HL-60 (cell line): Measurements from ENCODE around the gene ST6GALNAC3.
A peak's percentile ranks its signal among the peaks of the same experiment; 100 is the strongest.

Experiments used
- DNase-seq, 2 experiments: peaks; one replicate each; pipeline ENCODE4 v3.0.0-alpha.2; 2010 to 2020; ENCODE audit warnings: low read depth in 1 of 2, low spot score in 1 of 2
- H3K27ac ChIP-seq: fragments of 250-450 bp; sonication (Bioruptor Pico); replicated peaks from 2 replicates; pipeline ENCODE4 v1.5.1; 2020; ENCODE audit warnings: mild to moderate bottlenecking, moderate library complexity
- H3K27me3 ChIP-seq: fragments of 250-450 bp; sonication (Bioruptor Pico); 2 replicates; pipeline ENCODE4 v1.5.1; 2021; ENCODE audit warnings: mild to moderate bottlenecking, moderate library complexity; ENCODE audit not compliant: insufficient read depth, poor library complexity, severe bottlenecking
- H3K4me3 ChIP-seq: replicated peaks from 2 replicates; pipeline ENCODE4 v1.5.1; 2011; ENCODE audit warnings: mild to moderate bottlenecking, control low read depth, low read length; ENCODE audit not compliant: insufficient read depth
- CTCF ChIP-seq: IDR thresholded peaks from one replicate; pipeline ENCODE4 v1.5.1; 2011; ENCODE audit warnings: low read length, control low read depth, inconsistent platforms; ENCODE audit not compliant: insufficient read depth
- GABPA ChIP-seq: IDR thresholded peaks from 2 replicates; pipeline ENCODE4 v1.6.1; 2012; ENCODE audit warnings: low read depth
- POLR2AphosphoS5 ChIP-seq: IDR thresholded peaks from 2 replicates; pipeline ENCODE4 v1.6.1; 2012; ENCODE audit warnings: low read depth
- REST ChIP-seq: IDR thresholded peaks from 2 replicates; pipeline ENCODE4 v1.6.1; 2012; ENCODE audit warnings: low read depth; ENCODE audit not compliant: insufficient replicate concordance
- SPI1 ChIP-seq: IDR thresholded peaks from 2 replicates; pipeline ENCODE4 v1.6.1; 2012; ENCODE audit warnings: low read depth, mild to moderate bottlenecking, borderline replicate concordance

ST6GALNAC3 gene

GRCh38 chr1:76189310-76189709, 114.8 kb downstream of the ST6GALNAC3 start:
- no peaks in the 10 kb centered on the region for H3K27me3 ChIP-seq
- no peak overlapping the region for H3K4me3 ChIP-seq
- no peak overlapping the region for H3K27ac ChIP-seq
- TF ChIP-seq REST (no peak), SPI1 (no peak)
- no peak for DNase-seq

GRCh38 chr1:76190749-76191424, 116.3 kb downstream of the ST6GALNAC3 start:
- TF ChIP-seq REST = no peak
- TF ChIP-seq SPI1 = no peak
- no peak for TF ChIP-seq POLR2AphosphoS5
- Histone ChIP-seq H3K27ac (no peak overlapping the region), H3K4me3 (no peak overlapping the region), H3K27me3 (peaks cover 3% of the 10 kb centered on the region)
- no peak for DNase-seq

- peaks cover 3% of the 10 kb centered on the region for H3K27me3 ChIP-seq
- TF ChIP-seq CTCF (no peak), REST (no peak), POLR2AphosphoS5 (no peak), SPI1 (no peak), GABPA (no peak)
- H3K4me3 ChIP-seq = no peak overlapping the region
- no peak for DNase-seq
- H3K27ac ChIP-seq = no peak overlapping the region
These were observed 117.0 kb downstream of the ST6GALNAC3 start for GRCh38 chr1:76191561-76191960.

- Histone ChIP-seq H3K27me3 (peaks cover 3% of the 10 kb centered on the region), H3K4me3 (no peak overlapping the region), H3K27ac (no peak overlapping the region)
- peak; percentile 82 for TF ChIP-seq REST
- TF ChIP-seq GABPA = no peak
- TF ChIP-seq SPI1 = no peak
- no peak for TF ChIP-seq POLR2AphosphoS5
- TF ChIP-seq CTCF = no peak
- no peak for DNase-seq
These were observed 123.9 kb downstream of the ST6GALNAC3 start for GRCh38 chr1:76198452-76198851.
